ENCODE data around the gene RCOR1.
"Not testable (repeated sequence)": the region's sequence is repeated elsewhere in the genome, so short reads cannot be mapped to it uniquely, and the experiment has no call there.

Gene RCOR1

GRCh38 chr14:102560458-102561261 lies 31.8 kb upstream of the RCOR1 start:
- H3K9ac ChIP-seq (ENCODE audit: low read depth, low read length): no peak overlapping the region
- no peaks in the 10 kb centered on the region for H3K9me3 ChIP-seq (ENCODE audit: control insufficient read depth, insufficient read depth, low read length)
- H3K4me1 ChIP-seq (ENCODE audit: insufficient read depth, low read length): no peaks in the 10 kb centered on the region
- H3K36me3 ChIP-seq (ENCODE audit: insufficient read depth, low read length): no peaks in the 10 kb centered on the region

- H3K9me3 ChIP-seq (ENCODE audit: control insufficient read depth, insufficient read depth, low read length): no peaks in the 10 kb centered on the region
- no peaks in the 10 kb centered on the region for H3K36me3 ChIP-seq (ENCODE audit: insufficient read depth, low read length)
- H3K4me1 ChIP-seq (ENCODE audit: insufficient read depth, low read length): peaks cover 11% of the 10 kb centered on the region
- H3K9ac ChIP-seq (ENCODE audit: low read depth, low read length): no peak overlapping the region
These were observed 27.0 kb upstream of the RCOR1 start for GRCh38 chr14:102565331-102565887.

- Histone ChIP-seq H3K36me3 (ENCODE audit: insufficient read depth, low read length) (no peaks in the 10 kb centered on the region), H3K9me3 (ENCODE audit: control insufficient read depth, insufficient read depth, low read length) (no peaks in the 10 kb centered on the region), H3K4me1 (ENCODE audit: insufficient read depth, low read length) (peaks cover 15% of the 10 kb centered on the region), H3K9ac (ENCODE audit: low read depth, low read length) (no peak overlapping the region)
These were observed 26.5 kb upstream of the RCOR1 start for GRCh38 chr14:102565959-102566358.

- H3K9me3 ChIP-seq (ENCODE audit: control insufficient read depth, insufficient read depth, low read length): no peaks in the 10 kb centered on the region
- H3K4me1 ChIP-seq (ENCODE audit: insufficient read depth, low read length): peaks cover 18% of the 10 kb centered on the region
- H3K9ac ChIP-seq (ENCODE audit: low read depth, low read length): peak overlapping the region; percentile 26; the same call in 1 of the 2 replicates
These were observed 24.3 kb upstream of the RCOR1 start for GRCh38 chr14:102568115-102568614.

GRCh38 chr14:102570334-102570995 lies 22.0 kb upstream of the RCOR1 start:
- Histone ChIP-seq H3K9ac (ENCODE audit: low read depth, low read length) (no peak overlapping the region), H3K9me3 (ENCODE audit: control insufficient read depth, insufficient read depth, low read length) (no peaks in the 10 kb centered on the region), H3K4me1 (ENCODE audit: insufficient read depth, low read length) (peaks cover 33% of the 10 kb centered on the region), H3K36me3 (ENCODE audit: insufficient read depth, low read length) (no peaks in the 10 kb centered on the region)

More at GRCh38 chr14:102568115-102568614, 24.3 kb upstream of the RCOR1 start:
- H3K36me3 ChIP-seq (ENCODE audit: insufficient read depth, low read length): no peaks in the 10 kb centered on the region

- no peak overlapping the region for H3K9ac ChIP-seq (ENCODE audit: low read depth, low read length)
- H3K36me3 ChIP-seq (ENCODE audit: insufficient read depth, low read length): no peaks in the 10 kb centered on the region
- peaks cover 35% of the 10 kb centered on the region for H3K4me1 ChIP-seq (ENCODE audit: insufficient read depth, low read length)
- no peaks in the 10 kb centered on the region for H3K9me3 ChIP-seq (ENCODE audit: control insufficient read depth, insufficient read depth, low read length)
These were observed 21.4 kb upstream of the RCOR1 start for GRCh38 chr14:102571043-102571442.

GRCh38 chr14:102571478-102572042 lies 20.9 kb upstream of the RCOR1 start:
- no peaks in the 10 kb centered on the region for H3K9me3 ChIP-seq (ENCODE audit: control insufficient read depth, insufficient read depth, low read length)
- peaks cover 35% of the 10 kb centered on the region for H3K4me1 ChIP-seq (ENCODE audit: insufficient read depth, low read length)
- no peaks in the 10 kb centered on the region for H3K36me3 ChIP-seq (ENCODE audit: insufficient read depth, low read length)
- H3K9ac ChIP-seq (ENCODE audit: low read depth, low read length): no peak overlapping the region

GRCh38 chr14:102573161-102573560 lies 19.3 kb upstream of the RCOR1 start:
- not testable (repeated sequence) for H3K9ac ChIP-seq (ENCODE audit: low read depth, low read length); H3K9me3 ChIP-seq (ENCODE audit: control insufficient read depth, insufficient read depth, low read length); H3K36me3 ChIP-seq (ENCODE audit: insufficient read depth, low read length)
- peaks cover 31% of the 10 kb centered on the region for H3K4me1 ChIP-seq (ENCODE audit: insufficient read depth, low read length)

- H3K9ac ChIP-seq (ENCODE audit: low read depth, low read length): no peak overlapping the region
- H3K4me1 ChIP-seq (ENCODE audit: insufficient read depth, low read length): peaks cover 27% of the 10 kb centered on the region
These were observed 18.8 kb upstream of the RCOR1 start for GRCh38 chr14:102573591-102574046.

GRCh38 chr14:102574281-102575159 lies 17.9 kb upstream of the RCOR1 start:
- no peaks in the 10 kb centered on the region for H3K9me3 ChIP-seq (ENCODE audit: control insufficient read depth, insufficient read depth, low read length)
- H3K9ac ChIP-seq (ENCODE audit: low read depth, low read length): peak overlapping the region; percentile 35; the same call in 1 of the 2 replicates
- H3K36me3 ChIP-seq (ENCODE audit: insufficient read depth, low read length): no peaks in the 10 kb centered on the region
- peaks cover 24% of the 10 kb centered on the region for H3K4me1 ChIP-seq (ENCODE audit: insufficient read depth, low read length)

More at GRCh38 chr14:102573591-102574046, 18.8 kb upstream of the RCOR1 start:
- Histone ChIP-seq H3K36me3 (ENCODE audit: insufficient read depth, low read length) (no peaks in the 10 kb centered on the region), H3K9me3 (ENCODE audit: control insufficient read depth, insufficient read depth, low read length) (no peaks in the 10 kb centered on the region)

- no peaks in the 10 kb centered on the region for H3K36me3 ChIP-seq (ENCODE audit: insufficient read depth, low read length)
- H3K9me3 ChIP-seq (ENCODE audit: control insufficient read depth, insufficient read depth, low read length): no peaks in the 10 kb centered on the region
- no peak overlapping the region for H3K9ac ChIP-seq (ENCODE audit: low read depth, low read length)
- H3K4me1 ChIP-seq (ENCODE audit: insufficient read depth, low read length): peaks cover 30% of the 10 kb centered on the region
These were observed 17.1 kb upstream of the RCOR1 start for GRCh38 chr14:102575160-102575845.

GRCh38 chr14:102575846-102576428 lies 16.5 kb upstream of the RCOR1 start:
- H3K9me3 ChIP-seq (ENCODE audit: control insufficient read depth, insufficient read depth, low read length): not testable (repeated sequence)
- H3K4me1 ChIP-seq (ENCODE audit: insufficient read depth, low read length): peaks cover 27% of the 10 kb centered on the region

GRCh38 chr14:102578821-102579220 lies 13.6 kb upstream of the RCOR1 start:
- H3K9ac ChIP-seq (ENCODE audit: low read depth, low read length): no peak overlapping the region
- H3K9me3 ChIP-seq (ENCODE audit: control insufficient read depth, insufficient read depth, low read length): no peaks in the 10 kb centered on the region
- peaks cover 20% of the 10 kb centered on the region for H3K4me1 ChIP-seq (ENCODE audit: insufficient read depth, low read length)
- no peaks in the 10 kb centered on the region for H3K36me3 ChIP-seq (ENCODE audit: insufficient read depth, low read length)

More at GRCh38 chr14:102575846-102576428, 16.5 kb upstream of the RCOR1 start:
- H3K9ac ChIP-seq (ENCODE audit: low read depth, low read length); H3K36me3 ChIP-seq (ENCODE audit: insufficient read depth, low read length): not testable (repeated sequence)
